Mesenchymal stem cell (in vitro differentiated cells and primary cell): ENCODE data around the gene AGK.
"Not testable (repeated sequence)": the region's sequence is repeated elsewhere in the genome, so short reads cannot be mapped to it uniquely, and the experiment has no call there.

Experiments used
- DNase-seq: peaks from one replicate; pipeline ENCODE4 v3.0.0-alpha.2; 2013
- H2AFZ ChIP-seq: one replicate; pipeline ENCODE4 v1.6.1; 2013; ENCODE audit warnings: low read depth, mild to moderate bottlenecking, control low read depth, inconsistent platforms, low read length, moderate library complexity
- H2AK5ac ChIP-seq: 2 replicates; pipeline ENCODE4 v1.6.1; 2013; ENCODE audit warnings: low read length, moderate library complexity, mild to moderate bottlenecking, inconsistent platforms; ENCODE audit not compliant: severe bottlenecking
- H2BK120ac ChIP-seq: one replicate; pipeline ENCODE4 v1.6.1; 2013; ENCODE audit warnings: low read depth, mild to moderate bottlenecking, inconsistent platforms, low read length, moderate library complexity
- H2BK12ac ChIP-seq, 2 experiments: one replicate each; pipeline ENCODE4 v1.6.1; 2013; ENCODE audit warnings: inconsistent platforms in 2 of 2, low read length in 2 of 2, mild to moderate bottlenecking in 2 of 2, moderate library complexity in 2 of 2, control low read depth in 1 of 2
- H2BK15ac ChIP-seq: one replicate; pipeline ENCODE4 v1.6.1; 2013; ENCODE audit warnings: mild to moderate bottlenecking, low read depth, inconsistent platforms; ENCODE audit not compliant: poor library complexity, severe bottlenecking
- H2BK5ac ChIP-seq: 2 replicates; pipeline ENCODE4 v1.6.1; 2013; ENCODE audit warnings: low read depth, mild to moderate bottlenecking, low read length, control low read depth, inconsistent platforms; ENCODE audit not compliant: poor library complexity, severe bottlenecking
- H3K14ac ChIP-seq, 2 experiments: one replicate each; pipeline ENCODE4 v1.6.1; 2013; ENCODE audit warnings: inconsistent platforms in 2 of 2, low read length in 2 of 2, control low read depth in 1 of 2, mild to moderate bottlenecking in 1 of 2, moderate library complexity in 1 of 2
- H3K18ac ChIP-seq, 2 experiments: one replicate each; pipeline ENCODE4 v1.6.1; 2013; ENCODE audit warnings: inconsistent platforms in 2 of 2, low read length in 2 of 2, control low read depth in 1 of 2, low read depth in 1 of 2, mild to moderate bottlenecking in 1 of 2
- H3K23ac ChIP-seq, 2 experiments: one replicate each; pipeline ENCODE4 v1.6.1; 2013; ENCODE audit warnings: inconsistent platforms in 2 of 2, low read length in 2 of 2, mild to moderate bottlenecking in 2 of 2, moderate library complexity in 2 of 2, control low read depth in 1 of 2
- H3K27ac ChIP-seq: 2 replicates; pipeline ENCODE4 v1.5.1; 2013; ENCODE audit warnings: mild to moderate bottlenecking, moderate library complexity, low read length, control low read depth, inconsistent platforms; ENCODE audit not compliant: poor library complexity, severe bottlenecking
- H3K27me3 ChIP-seq, 2 experiments: 2 replicates each; pipeline versions ENCODE4 v1.6.1 to v1.7.0; 2013; ENCODE audit warnings: low read length in 2 of 2, mild to moderate bottlenecking in 2 of 2, moderate library complexity in 2 of 2, control low read depth in 1 of 2, inconsistent platforms in 1 of 2; ENCODE audit not compliant: control insufficient read depth in 1 of 2, insufficient read depth in 1 of 2
- H3K36me3 ChIP-seq, 2 experiments: 2 replicates each; pipeline versions ENCODE4 v1.6.1 to v1.7.0; 2013; ENCODE audit warnings: low read length in 2 of 2, control low read depth in 1 of 2, inconsistent platforms in 1 of 2, low read depth in 1 of 2, mild to moderate bottlenecking in 1 of 2; ENCODE audit not compliant: insufficient read depth in 2 of 2, control insufficient read depth in 1 of 2
- H3K4ac ChIP-seq, 2 experiments: one replicate each; pipeline ENCODE4 v1.6.1; 2013; ENCODE audit warnings: inconsistent platforms in 2 of 2, low read length in 2 of 2, mild to moderate bottlenecking in 2 of 2, moderate library complexity in 2 of 2, control low read depth in 1 of 2, low read depth in 1 of 2
- H3K4me1 ChIP-seq: 2 replicates; pipeline ENCODE4 v1.6.1; 2013; ENCODE audit warnings: low read depth, low read length, control low read depth; ENCODE audit not compliant: control insufficient read depth, insufficient read depth
- H3K4me2 ChIP-seq: 2 replicates; pipeline ENCODE4 v1.6.1; 2013; ENCODE audit warnings: low read length, mild to moderate bottlenecking, inconsistent platforms; ENCODE audit not compliant: poor library complexity, severe bottlenecking
- H3K4me3 ChIP-seq, 2 experiments: 2 replicates each; pipeline versions ENCODE4 v1.5.1 to v1.7.0; 2013; ENCODE audit warnings: low read length in 2 of 2, mild to moderate bottlenecking in 2 of 2, control low read depth in 1 of 2, low read depth in 1 of 2; ENCODE audit not compliant: insufficient read depth in 1 of 2
- H3K79me1 ChIP-seq: replicated peaks from 2 replicates; pipeline ENCODE4 v1.6.1; 2013; ENCODE audit warnings: mild to moderate bottlenecking, control low read depth, low read length, inconsistent platforms; ENCODE audit not compliant: poor library complexity, severe bottlenecking
- H3K9ac ChIP-seq: 2 replicates; pipeline ENCODE4 v1.7.0; 2013; ENCODE audit warnings: mild to moderate bottlenecking, low read length, moderate library complexity
- H3K9me3 ChIP-seq: 2 replicates; pipeline ENCODE4 v1.7.0; 2013; ENCODE audit warnings: mild to moderate bottlenecking, low read length; ENCODE audit not compliant: control insufficient read depth
- H4K8ac ChIP-seq: one replicate; pipeline ENCODE4 v1.6.1; 2013; ENCODE audit warnings: inconsistent platforms, mild to moderate bottlenecking, low read length, moderate library complexity
- H4K91ac ChIP-seq: one replicate; pipeline ENCODE4 v1.6.1; 2013; ENCODE audit warnings: mild to moderate bottlenecking, low read length, inconsistent platforms
- WGBS: methylation state at CpG from one replicate; pipeline ENCODE4 v1.1.7; 2013; ENCODE audit warnings: mixed read lengths; 5-methylcytosine and 5-hydroxymethylcytosine counted together

AGK gene

DNA sequence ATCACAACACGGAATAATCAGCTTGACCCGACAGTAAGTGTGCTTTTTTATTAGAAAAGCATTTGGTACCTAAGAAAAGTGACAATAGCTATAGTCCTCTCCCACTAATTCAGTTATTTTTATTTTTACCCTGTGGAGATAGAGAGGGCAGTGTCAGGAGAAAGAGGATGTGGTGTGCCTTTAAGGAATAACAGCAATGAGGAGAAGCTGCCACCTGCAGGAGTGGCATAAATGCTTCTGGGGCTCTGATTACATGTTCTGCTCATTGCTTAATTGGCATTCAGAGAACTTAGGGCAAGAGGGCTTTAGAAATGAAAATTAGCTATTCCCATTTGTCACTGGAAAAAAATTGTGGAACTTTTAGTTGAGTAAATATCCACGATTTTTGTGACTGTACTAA lies 90.7 kb downstream of the AGK start:
- no peak overlapping the region for H3K4me3 ChIP-seq
- H2AK5ac ChIP-seq, result no peak overlapping the region
- no peak overlapping the region for H4K91ac ChIP-seq
- H3K23ac ChIP-seq, result no peak overlapping the region
- H3K9ac ChIP-seq, result no peak overlapping the region
- H4K8ac ChIP-seq, result no peak overlapping the region
- no peak overlapping the region for H2BK15ac ChIP-seq
- H3K36me3 ChIP-seq, result peaks cover 9 to 38% of the 10 kb centered on the region in 2 experiments
- H3K18ac ChIP-seq, result no peak overlapping the region
- no peaks in the 10 kb centered on the region for H3K27me3 ChIP-seq
- H2BK12ac ChIP-seq, result no peak overlapping the region
- H2BK120ac ChIP-seq, result no peak overlapping the region
- WGBS, result 100% methylated on average over 2 of the region's 3 CpGs
- H3K79me1 ChIP-seq, result no peaks in the 10 kb centered on the region
- H3K4me1 ChIP-seq, result no peaks in the 10 kb centered on the region
- no peak for DNase-seq
- H3K4ac ChIP-seq, result no peak overlapping the region
- H3K14ac ChIP-seq, result no peak overlapping the region
- H3K4me2 ChIP-seq, result no peak overlapping the region
- H2BK5ac ChIP-seq, result no peak overlapping the region
- no peak overlapping the region for H3K27ac ChIP-seq
- no peak overlapping the region for H2AFZ ChIP-seq
- H3K9me3 ChIP-seq, result no peaks in the 10 kb centered on the region

DNA sequence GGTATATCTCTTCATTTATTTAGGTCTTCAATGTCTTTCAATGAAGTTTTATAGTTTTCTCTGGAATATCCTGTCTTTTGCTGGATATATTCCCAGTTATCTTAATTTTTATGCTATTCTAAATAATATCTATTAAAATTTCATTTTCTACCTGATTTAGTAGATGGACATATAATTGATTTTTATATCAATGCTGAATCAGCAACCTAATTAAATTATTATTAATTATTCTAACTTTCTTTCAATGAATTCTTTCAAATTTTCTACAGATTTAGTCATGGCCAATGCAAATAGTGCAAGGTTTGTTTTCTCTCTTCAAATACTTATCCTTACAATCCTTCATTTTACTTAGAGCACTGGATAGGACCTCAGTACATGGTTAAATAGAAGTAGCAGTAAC lies 94.0 kb downstream of the AGK start:
- H3K4me2 ChIP-seq, result no peak overlapping the region
- H3K79me1 ChIP-seq, result peaks cover 2% of the 10 kb centered on the region
- H3K4ac ChIP-seq, result no peak overlapping the region
- no peak overlapping the region for H2BK120ac ChIP-seq
- H3K4me1 ChIP-seq, result peaks cover 3% of the 10 kb centered on the region
- H2BK15ac ChIP-seq, result no peak overlapping the region
- H3K9me3 ChIP-seq, result no peaks in the 10 kb centered on the region
- H3K36me3 ChIP-seq, result peaks cover 11 to 42% of the 10 kb centered on the region in 2 experiments
- H2BK12ac ChIP-seq, result no peak overlapping the region
- H3K14ac ChIP-seq, result no peak overlapping the region
- H3K4me3 ChIP-seq, result no peak overlapping the region
- H3K18ac ChIP-seq, result no peak overlapping the region
- H2AFZ ChIP-seq, result no peak overlapping the region
- no peak overlapping the region for H2AK5ac ChIP-seq
- no peak overlapping the region for H3K9ac ChIP-seq
- no peak overlapping the region for H3K27ac ChIP-seq
- no peak overlapping the region for H4K91ac ChIP-seq
- H4K8ac ChIP-seq, result no peak overlapping the region
- no peak overlapping the region for H2BK5ac ChIP-seq
- DNase-seq, result no peak
- no peaks in the 10 kb centered on the region for H3K27me3 ChIP-seq
- no peak overlapping the region for H3K23ac ChIP-seq

DNA sequence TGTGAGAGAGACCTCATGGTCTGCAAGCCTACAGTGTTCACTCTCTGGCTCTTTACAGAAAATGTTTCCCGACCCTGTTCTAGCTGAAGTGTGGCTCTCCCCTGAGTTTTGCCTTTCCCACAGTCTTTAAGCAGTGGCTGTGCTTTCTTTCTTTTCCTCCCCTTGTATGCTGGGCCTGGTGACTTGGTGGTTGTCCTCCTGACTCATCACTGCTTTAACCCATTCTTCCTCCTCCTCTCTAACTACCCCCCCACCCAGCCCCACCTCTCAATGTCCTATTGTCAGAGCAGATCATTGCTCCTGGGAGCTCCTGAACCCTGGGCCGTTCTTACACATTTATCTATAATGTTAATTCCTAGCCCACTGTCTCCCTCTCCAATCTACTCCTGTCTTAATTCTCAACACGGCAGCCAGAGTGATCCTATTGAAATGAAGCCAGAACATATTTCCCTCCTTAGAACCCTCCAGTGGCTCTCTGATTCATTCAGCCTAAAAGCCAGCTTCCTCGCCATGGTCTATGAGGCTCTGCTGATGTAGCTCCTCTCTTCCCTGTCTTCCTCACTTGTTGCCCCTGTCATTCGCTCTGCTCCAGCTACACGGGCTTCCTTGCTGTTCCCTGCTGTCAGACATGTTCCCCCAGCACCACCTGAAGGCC lies 95.7 kb downstream of the AGK start:
- Histone ChIP-seq H3K4me2 (no peak overlapping the region), H2BK12ac (no peak overlapping the region), H3K27ac (no peak overlapping the region), H3K36me3 (peaks cover 9 to 42% of the 10 kb centered on the region in 2 experiments), H3K27me3 (no peaks in the 10 kb centered on the region), H2AFZ (no peak overlapping the region), H3K14ac (no peak overlapping the region), H2BK5ac (no peak overlapping the region), H4K91ac (no peak overlapping the region), H3K9ac (peak overlapping the region; percentile 61), H2AK5ac (no peak overlapping the region), H3K9me3 (no peaks in the 10 kb centered on the region), H3K23ac (no peak overlapping the region), H4K8ac (no peak overlapping the region), H3K4me1 (peaks cover 3% of the 10 kb centered on the region), H2BK120ac (no peak overlapping the region), H3K18ac (no peak overlapping the region), H2BK15ac (no peak overlapping the region), H3K4me3 (no peak overlapping the region), H3K79me1 (peaks cover 5% of the 10 kb centered on the region), H3K4ac (no peak overlapping the region)
- no peak for DNase-seq
- WGBS, result 93% methylated on average over 6 of the region's 6 CpGs

DNA sequence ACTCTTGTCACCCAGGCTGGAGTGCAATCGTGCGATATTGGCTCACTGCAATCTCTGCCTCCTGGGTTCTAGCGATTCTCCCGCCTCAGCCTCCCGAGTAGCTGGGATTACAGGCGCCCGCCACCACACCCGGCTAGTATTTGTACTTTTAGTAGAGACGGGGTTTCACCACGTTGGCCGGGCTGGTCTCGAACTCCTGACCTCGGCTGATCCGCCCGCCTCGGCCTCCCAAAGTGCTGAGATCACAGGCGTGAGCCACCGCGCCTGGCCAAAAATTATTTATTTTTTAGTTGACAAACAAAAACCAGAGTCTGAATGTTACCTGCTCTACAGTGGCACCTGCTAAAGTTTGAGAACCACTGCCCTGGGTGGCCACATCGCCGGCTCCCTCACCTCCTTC lies 96.5 kb downstream of the AGK start:
- WGBS, result 98% methylated on average over 21 of the region's 21 CpGs
- H3K4ac ChIP-seq, H2BK5ac ChIP-seq, H3K23ac ChIP-seq, H2BK15ac ChIP-seq, H3K18ac ChIP-seq, H3K4me1 ChIP-seq, H3K14ac ChIP-seq, H3K27ac ChIP-seq, H4K8ac ChIP-seq, H2AK5ac ChIP-seq, H3K27me3 ChIP-seq, H3K9me3 ChIP-seq, H3K4me3 ChIP-seq, H3K9ac ChIP-seq, DNase-seq, H2BK120ac ChIP-seq, H3K4me2 ChIP-seq, H3K79me1 ChIP-seq, H4K91ac ChIP-seq, H2AFZ ChIP-seq, H2BK12ac ChIP-seq: not testable (repeated sequence)
- peaks cover 10 to 42% of the 10 kb centered on the region in 2 experiments for H3K36me3 ChIP-seq
